ENCODE data around the gene RABGAP1.

RABGAP1 gene

DNA sequence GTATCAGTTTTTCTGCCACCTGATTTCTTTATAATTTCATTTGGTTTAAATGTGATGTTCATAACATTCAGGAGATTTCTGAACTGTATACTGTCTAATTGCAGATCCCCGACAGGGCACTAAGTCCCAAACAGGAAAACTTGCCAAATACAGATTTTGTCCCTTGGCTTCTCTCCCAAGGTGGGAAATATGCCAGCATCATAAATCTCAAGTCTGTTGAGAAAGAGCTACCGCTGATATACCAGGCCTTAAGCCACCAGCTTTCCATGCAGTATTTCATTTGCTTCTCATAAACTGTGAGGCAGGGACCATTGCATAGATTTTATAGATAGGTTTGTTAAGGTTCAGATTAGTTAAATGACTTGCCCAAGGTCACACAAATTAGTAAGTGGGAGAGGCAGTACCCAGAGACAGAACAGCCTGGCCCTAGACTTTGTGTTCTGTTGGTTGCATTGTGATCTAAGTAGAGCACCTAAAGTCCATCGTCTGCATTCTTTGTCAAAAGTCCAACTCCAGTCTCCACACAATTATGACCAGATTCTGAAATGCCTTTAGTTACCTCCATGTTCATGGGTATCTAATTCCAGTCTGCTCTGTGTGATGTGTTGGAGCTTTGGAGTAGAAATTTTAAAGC lies 108.9 kb downstream of the RABGAP1 start:
- no peak for DNase-seq

DNA sequence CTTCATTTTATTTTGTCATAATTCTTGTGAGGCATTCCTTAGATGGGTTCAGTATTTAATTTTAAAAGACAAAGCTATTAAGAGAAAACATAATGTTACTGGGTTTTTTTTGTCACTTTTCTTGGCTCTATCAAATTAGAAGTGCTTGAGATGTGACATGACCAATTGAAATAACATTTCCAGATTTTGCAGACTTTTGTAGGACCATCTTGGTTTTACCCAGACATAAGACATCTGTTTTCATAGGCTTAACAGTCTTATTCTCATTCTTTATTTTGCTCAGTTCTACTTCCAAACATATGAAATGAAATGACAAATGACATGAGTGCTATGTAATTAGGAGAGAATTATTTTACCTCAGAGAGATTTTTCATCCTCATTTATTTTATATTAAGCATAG lies 112.2 kb downstream of the RABGAP1 start:
- DNase-seq = no peak

DNA sequence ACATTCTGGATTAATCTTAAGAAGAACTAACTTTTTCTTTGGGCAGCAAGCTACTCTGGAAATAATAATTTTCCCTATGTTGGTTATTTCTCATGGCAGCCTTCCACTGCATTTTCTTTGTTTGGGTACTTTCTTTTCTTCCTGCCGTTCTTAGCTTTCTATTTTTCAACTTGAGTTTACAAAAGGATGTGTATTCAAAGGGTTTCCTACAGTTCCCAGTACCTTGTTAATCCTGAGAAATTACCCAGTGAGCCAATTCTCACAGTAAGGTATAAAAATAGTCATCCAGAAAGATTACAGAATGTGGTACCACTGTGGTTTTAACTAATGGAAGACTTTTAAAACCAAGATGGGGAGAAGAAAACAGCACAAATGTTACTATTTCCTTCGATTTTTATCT lies 112.9 kb downstream of the RABGAP1 start:
- DNase-seq = no peak

DNA sequence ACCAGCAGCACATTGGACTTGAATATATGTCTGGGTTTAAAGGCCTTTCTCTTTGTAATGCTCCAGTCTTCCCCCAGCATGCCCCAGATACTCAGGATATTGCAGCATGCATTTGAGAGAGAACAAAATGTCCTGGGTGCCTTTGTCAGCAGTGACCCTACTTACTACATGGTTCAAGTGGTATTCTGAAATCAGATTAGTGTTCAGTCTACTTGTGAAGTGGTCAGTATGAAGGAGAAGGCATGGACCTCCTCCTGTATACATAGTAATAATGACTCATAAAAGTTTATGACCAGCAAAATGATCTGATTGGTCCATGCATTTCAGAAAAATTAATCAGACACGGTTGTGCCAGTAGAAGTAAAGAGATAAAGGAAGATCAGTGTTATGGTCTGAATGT lies 118.0 kb downstream of the RABGAP1 start:
- DNase-seq = no peak

DNA sequence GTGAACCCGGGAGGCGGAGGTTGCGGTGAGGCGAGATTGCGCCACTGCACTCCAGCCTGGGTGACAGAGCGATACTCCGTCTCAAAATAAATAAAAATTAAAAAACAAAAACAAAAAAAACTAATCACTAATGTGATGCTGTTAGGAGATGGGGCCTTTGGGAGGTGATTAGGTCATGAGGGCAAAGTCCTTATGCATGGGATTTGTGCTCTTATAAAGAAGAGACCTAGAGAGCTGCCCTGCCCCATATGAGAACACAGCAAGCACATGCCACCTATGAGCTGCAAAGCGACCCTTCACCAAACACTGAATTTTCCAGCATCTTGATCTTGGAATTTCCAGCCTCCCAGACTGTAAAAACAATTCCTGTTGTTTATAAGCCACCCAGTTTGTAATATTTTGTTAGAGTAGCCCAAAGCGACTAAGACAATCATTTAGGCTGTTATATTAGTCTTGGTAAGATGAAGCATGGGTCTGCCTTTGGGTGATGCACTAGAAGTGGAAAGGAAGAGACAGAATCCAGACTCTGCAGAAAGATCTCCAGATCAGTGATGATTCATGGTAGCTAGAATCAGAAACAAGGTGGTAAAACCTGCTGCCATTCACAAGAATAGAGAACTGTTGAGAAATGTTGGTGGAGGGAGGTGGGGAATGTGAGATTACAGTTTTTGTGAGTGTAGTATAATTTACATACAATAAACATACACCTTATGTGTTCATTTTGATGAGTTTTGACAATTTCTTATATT lies 118.8 kb downstream of the RABGAP1 start:
- DNase-seq = no peak

DNA sequence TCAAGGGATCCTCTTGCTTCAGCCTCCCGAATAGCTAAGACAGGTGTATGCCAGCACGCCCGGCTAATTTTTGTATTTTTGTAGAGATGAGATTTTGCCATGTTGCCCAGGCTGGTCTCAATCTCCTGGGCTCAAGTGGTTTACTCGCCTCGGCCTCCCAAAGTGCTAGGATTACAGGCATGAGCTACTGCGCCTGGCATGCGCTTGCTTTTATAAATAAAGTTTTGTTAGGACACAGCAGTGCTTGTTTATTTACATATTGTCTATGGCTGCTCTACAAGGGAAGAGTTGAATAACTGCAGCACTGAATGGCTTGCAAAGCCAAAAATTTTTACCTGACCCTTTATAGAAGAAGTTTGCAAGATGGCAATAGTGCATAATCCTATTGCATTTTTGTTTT lies 120.4 kb downstream of the RABGAP1 start:
- DNase-seq = no peak

DNA sequence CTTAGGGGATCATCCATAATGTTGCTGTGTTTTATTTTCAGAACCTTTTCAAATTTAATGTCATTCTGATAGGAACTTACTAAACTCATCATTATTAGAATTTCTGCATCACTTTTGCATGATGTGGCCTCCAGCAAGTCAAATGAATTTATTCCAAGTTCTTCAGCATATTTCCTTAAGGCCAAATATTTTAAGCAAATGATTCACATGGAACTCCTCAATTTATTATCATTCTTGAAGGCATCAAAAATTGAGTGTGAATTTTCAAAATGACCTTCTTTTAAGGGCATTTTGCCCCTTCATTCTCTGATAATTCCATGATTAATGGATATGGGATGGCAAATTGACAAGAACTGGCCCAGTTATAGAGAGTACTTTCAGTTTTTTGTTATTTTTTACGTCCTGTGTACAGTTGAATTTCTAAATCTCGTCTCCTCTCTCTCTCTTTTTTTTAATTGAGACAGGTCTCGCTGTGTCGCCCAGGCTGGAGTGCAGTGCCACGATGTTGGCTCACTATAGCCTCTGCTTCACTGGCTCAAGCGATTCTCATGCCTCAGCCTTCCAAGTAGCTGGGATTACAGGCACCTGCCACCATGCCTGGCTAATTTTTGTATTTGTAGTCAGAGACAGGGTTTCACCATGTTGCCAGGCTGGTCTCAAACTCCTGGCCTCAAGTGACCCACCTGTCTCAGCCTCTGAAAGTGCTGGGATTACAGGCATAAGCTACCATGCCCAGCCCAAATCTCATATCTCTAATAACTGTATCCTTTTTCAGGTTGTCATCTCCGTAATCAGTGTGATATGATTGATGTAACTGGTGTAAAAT lies 121.7 kb downstream of the RABGAP1 start:
- no peak for DNase-seq

DNA sequence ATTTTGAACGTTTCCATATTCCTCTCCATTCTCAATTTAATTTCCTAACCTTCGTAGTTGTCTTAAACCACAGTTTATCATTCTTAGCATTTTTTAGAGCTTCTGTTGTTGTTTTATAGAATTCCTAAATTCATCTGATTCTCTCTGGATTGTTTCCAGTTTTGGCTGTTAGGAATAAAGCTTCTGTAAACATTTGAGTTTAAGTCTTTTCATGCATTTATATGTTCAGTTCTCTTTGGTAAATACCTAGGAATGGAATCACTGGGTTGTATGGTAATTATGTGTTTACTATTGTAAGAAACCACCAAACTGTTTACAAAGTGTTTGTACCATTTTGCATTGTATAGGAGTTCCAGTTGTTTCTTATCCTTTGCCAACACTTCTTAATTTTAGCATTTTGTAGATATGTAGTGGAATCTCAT lies 122.4 kb downstream of the RABGAP1 start:
- no peak for DNase-seq

DNA sequence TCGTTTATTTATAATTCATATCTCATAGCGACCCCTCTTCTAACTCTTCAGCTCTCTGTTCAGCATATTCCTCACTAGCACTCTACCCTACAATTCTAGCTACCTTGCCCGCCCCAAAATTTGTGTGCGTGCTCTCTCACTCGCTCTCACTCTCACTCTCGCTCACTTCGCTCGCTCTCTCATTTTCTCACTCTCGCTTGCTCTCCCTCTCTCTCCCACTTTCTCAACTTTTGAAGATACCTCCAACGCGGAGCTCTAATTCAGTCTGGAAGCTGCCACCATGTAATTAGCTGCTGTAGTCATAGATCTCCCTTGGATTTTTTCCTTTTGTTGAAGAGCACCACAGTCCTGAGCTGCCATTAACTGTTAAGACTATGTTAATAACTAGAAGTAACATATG lies 123.1 kb downstream of the RABGAP1 start:
- DNase-seq = no peak

DNA sequence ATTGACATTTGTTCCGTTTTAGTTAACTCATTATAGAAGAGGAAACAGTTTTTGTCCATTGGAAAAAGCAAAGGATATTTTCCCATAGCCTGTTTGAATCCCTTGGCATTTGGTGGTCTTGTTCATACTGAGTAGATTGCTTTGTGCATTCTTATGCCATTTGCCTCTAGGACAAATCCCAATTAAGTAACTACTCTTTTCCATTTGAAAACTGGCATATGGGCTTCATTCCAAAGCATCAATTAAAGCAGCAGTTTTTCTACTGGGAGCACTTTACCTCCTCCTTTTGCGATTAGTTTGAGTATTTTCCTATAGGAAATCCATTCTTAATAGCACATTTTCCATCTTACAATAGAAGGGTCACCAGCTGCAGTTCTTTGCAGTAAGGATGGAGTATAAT lies 123.9 kb downstream of the RABGAP1 start:
- no peak for DNase-seq

DNA sequence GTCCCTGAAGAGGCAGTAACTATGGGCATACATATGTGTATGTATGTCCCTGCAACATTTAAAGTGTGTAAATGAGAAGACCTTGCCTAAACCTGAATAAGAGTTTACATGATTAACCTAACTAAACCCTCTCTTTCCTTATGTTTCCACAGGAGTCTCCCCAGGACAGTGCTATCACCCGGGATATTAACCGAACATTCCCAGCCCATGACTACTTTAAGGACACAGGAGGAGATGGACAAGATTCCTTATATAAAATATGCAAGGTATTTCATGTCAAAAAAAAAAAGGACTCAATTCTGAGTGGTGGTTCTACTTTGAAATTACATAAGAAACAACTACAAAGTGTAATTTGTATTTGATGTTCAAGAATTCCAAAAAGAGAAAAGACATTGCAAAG lies 124.4 kb downstream of the RABGAP1 start:
- no peak for DNase-seq

DNA sequence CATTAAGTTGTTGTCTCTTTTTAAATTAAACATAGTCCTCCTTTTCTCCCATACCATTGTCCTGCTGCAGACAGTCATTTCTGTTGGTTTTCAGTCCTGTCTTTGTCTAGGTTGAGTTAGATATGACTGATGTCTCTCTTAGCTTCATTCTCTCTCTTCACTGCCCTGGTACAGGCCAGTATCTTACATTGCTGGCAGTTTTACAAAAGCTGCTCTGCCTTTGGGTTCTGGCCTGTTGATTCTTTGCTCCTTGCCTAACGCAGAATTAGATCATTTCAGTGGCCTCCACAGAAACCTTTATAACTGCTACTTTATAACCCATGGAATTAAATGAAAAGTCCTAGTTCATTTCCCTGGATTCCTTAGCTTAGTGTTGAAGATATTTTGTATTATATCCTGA lies 126.3 kb downstream of the RABGAP1 start:
- DNase-seq = no peak

DNA sequence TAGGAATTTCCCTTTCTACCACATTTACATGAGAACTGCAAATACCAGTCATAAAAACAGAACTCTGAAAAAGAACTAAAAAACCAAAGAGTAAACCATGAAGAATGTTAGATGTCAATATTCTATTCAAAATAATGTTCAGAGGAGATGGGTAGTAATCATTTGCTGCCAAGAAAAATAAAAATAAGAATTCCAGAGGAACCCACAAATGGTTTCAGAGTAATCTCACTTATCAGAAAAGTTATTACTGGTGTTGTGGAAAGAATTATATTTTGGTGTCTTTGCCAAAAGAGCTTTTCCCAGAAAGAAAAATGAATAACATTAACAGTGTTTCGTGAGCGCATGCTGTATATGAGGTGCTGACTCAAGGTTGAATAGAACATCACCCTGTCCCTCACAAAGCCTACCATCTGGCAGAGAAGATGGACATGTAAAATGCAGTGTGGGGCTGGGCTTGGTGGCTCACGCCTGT lies 128.2 kb downstream of the RABGAP1 start:
- no peak for DNase-seq

DNA sequence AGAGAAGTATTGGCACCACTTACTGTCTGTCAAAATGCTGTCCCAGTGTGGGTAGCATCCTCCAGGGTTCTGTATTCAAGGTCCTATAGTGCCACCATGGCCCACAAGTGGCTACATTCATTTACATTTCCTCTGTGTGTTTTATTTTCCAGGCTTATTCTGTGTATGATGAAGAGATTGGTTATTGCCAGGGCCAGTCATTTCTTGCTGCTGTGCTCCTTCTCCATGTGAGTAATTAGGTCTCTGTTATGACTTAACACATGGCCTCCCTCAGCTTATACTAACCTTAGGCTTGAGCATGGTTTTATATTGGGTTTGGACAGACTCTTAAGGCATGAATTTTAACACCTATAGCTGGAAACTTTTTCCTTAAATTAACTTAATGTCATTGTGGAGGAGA lies 129.4 kb downstream of the RABGAP1 start:
- DNase-seq = no peak

DNA sequence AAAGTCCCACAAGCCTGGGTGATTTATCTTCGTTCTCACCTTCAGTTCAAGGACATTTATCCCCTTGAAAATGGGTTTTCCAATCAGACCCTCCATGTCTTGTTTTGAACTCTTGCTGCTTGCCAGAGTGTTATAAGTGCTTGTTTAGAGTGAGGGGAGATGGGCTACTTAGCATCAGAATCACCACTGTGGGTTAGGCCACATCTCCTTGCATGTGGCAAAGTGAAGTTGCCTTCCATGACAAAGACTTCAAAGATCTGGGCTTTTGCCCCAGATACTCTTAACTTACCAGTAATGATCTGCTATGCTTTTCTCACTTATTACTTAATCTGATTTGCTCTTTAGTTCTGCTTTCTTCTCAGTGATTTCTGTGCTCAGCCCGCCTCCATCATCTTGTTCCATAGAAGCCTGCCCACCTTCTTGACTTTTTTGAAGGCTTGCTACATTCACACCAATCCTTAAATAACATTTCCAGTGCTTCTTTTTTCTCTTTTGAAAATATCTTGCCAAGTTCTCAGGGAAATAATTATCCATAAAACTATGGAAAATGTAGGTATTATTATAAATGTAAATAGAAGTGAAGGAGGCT lies 131.7 kb downstream of the RABGAP1 start:
- DNase-seq = no peak

DNA sequence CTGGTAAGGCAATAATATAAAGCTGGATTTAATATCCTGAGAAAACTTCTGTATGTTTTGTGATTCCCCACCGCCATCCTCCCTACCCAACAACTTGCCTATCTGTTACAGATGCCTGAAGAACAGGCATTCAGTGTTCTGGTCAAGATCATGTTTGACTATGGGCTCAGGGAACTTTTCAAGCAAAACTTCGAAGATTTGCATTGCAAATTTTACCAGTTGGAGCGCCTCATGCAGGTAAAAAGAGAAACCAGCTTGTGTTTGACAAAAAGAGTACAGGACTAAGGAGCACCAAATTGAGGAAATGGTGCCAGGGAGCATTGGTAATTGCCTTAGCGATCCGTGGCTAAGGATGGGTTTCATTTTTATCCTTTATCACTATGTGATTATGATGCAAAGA lies 132.6 kb downstream of the RABGAP1 start:
- no peak for DNase-seq

DNA sequence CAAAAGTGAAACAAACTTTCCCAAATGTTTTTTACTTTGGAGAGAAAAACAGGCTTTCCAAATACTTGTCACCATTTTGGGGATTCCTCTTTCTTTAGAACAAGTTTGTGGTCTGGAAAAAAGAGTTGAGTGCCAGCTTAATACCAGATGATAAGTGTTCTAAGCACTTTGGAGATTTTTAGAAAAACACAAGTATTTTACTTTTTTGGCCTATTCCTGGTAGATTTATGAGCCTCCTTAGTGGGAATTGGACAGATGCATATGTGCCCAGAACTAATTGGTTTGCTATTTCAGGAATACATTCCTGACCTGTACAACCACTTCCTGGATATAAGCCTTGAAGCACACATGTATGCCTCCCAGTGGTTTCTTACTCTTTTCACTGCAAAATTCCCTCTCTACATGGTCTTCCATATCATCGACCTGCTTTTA lies 133.2 kb downstream of the RABGAP1 start:
- no peak for DNase-seq

DNA sequence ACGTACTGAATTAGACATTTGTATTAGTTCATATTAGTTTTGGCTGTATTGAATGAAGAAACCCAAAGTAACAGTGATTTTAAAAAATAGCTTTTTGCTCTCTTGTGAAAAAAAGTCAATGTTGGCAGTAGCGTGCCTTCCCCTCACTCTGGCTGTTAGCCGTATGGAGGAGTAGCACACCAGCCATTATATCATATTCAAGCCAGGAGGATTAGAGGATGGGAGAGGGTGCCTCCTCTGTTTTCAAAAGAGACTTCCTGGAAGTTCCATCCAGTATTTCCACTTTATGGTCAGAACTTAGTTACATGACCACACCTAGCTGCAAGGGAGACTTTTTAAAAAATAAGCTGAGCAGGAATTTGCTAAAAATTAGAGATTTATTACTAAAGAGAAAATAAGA lies 133.8 kb downstream of the RABGAP1 start:
- no peak for DNase-seq

DNA sequence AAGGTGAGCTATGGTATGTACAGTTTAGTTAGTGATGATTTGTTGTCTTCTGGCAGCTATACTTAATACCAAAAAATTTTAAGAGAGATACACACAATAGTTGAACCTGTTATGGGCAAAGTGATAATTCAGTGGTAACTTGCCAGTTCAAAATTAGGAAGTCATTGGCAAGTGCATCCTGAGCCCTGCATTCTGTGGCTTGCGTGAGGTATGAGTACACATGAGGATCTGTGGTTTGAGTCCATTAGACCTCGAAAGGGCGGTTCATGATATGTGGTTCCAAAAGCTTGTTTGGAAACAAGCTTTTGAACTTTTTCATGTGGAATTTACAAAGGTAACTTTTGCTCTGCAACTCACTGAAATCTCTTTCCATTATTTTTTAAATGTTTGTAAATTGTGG lies 139.6 kb downstream of the RABGAP1 start:
- DNase-seq = no peak

DNA sequence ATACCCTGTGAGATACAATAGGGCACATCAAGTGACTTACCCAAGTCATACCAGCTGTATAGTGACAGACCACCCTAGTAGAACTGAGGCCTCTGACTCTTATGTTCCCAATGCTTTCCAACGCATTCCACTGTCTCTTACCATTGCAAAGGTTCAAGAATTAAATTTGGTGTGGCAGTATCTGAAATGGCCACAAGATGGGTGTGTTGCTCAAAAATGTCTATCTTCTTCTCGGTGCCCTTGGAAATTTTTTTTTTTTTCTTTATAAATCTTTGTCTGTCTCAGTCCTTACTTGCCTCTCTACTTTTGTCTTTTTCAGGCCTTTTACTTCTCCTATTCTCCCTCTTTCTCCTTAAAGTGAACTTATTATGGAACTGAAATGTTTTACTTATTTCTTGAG lies 141.0 kb downstream of the RABGAP1 start:
- DNase-seq = no peak

DNA sequence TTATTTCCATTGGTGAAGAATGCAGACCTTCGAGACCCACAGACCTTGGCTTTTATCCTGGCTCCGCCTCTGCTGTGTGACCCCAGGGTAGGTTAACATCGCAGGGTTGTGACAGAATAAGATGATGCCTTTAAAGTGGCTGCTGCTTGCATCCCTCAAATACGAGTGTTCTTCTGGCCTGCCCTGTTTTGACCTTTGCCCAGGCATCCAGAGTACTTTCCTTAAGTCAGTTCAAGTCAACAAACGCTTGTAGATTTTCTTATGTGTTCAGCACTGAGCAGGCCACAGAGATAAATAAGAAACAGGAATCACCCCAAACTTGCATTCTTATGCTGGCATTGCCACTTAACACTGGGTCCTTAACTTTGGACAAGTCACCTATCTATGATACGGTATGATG lies 142.9 kb downstream of the RABGAP1 start:
- DNase-seq = no peak

DNA sequence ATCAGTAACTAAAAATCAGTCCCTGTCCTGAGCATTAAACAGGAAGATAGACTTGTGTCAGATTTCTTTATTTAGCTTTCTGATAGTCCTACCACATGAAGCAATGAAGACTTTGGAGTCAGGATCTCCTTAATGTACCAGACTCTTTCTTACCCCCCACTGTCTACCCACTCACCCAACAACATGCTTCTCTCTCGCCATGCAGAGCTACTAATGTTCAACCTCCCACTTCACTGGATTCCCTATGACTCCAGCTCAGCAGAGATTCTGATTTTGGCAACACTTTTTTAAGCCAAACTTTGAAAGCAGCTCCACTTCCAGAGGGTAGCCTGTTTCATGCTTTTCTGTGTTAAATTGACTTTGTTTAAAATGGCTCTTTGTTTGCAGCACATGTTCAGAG lies 143.4 kb downstream of the RABGAP1 start:
- DNase-seq = no peak

DNA sequence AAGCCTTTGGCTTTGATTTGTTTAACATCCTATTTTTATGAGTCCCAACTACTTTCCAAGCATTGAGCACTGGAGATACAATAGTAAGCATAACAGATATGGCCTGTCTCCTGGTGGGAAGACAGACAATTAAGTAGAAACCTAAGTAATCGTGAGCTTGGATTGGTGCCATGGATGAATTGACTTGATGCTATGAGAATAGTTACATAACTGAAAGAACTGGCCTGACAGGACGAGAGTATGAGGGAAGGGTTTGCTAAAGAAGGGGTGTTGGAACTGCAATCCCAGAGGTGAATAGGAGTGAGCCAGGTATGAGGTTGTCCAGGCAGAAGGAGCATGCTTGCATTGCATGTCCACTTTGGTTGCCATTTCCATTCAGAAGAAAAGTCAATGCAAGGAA lies 145.1 kb downstream of the RABGAP1 start:
- no peak for DNase-seq
